Measurements from ENCODE around the gene GPC5. TPM values are rescaled to one million over a fixed set of nuclear protein-coding genes. Genes with fewer than 3 reads are reported as not detected.
A peak's percentile ranks its signal among the peaks of the same experiment; 100 is the strongest.

GPC5 gene
- total and polyA plus RNA-seq, 9 of the 15 experiments (the other 6 are each of a cell fraction or from before 2014, with no cell fraction given): 0.18 to 0.27 TPM; not detected in 7

DNA sequence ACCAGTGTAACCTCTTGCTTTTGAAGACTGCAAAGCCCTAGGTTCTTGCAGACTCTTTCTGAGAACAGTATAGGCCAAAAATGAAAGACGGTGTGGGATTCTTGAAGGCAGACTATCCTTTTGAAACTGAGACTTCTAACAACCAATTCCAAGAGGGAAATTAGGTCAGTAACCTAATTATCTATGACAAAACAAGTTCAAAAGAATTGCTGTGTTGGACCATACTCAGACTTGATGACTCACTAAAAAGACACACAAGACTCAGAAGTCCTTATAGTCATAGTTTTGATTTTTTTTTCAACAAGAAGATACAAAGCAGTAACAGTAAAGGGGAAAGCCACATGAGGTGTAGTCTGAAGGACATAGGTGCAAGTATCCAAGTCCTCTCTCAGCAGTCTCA, 1204.1 kb downstream of the GPC5 start:
- no peaks in the 10 kb centered on the region for H3K9me1 ChIP-seq (ENCODE audit: control insufficient read depth, insufficient read depth, low read length)
- DNase-seq (ENCODE audit: extremely low read depth in 1 of 4, low spot score in 3 of 4): no peak
- H3K4me2 ChIP-seq (ENCODE audit: insufficient read depth, low read length): no peak overlapping the region
- TF ChIP-seq, protein P1, sequence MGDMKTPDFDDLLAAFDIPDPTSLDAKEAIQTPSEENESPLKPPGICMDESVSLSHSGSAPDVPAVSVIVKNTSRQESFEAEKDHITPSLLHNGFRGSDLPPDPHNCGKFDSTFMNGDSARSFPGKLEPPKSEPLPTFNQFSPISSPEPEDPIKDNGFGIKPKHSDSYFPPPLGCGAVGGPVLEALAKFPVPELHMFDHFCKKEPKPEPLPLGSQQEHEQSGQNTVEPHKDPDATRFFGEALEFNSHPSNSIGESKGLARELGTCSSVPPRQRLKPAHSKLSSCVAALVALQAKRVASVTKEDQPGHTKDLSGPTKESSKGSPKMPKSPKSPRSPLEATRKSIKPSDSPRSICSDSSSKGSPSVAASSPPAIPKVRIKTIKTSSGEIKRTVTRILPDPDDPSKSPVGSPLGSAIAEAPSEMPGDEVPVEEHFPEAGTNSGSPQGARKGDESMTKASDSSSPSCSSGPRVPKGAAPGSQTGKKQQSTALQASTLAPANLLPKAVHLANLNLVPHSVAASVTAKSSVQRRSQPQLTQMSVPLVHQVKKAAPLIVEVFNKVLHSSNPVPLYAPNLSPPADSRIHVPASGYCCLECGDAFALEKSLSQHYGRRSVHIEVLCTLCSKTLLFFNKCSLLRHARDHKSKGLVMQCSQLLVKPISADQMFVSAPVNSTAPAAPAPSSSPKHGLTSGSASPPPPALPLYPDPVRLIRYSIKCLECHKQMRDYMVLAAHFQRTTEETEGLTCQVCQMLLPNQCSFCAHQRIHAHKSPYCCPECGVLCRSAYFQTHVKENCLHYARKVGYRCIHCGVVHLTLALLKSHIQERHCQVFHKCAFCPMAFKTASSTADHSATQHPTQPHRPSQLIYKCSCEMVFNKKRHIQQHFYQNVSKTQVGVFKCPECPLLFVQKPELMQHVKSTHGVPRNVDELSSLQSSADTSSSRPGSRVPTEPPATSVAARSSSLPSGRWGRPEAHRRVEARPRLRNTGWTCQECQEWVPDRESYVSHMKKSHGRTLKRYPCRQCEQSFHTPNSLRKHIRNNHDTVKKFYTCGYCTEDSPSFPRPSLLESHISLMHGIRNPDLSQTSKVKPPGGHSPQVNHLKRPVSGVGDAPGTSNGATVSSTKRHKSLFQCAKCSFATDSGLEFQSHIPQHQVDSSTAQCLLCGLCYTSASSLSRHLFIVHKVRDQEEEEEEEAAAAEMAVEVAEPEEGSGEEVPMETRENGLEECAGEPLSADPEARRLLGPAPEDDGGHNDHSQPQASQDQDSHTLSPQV (IDR thresholded peaks at IDR 0.05): no peak
- TF ChIP-seq HDAC8 (tag; IDR thresholded peaks at IDR 0.05) (0 out of 2 replicates have a peak, but pooled peaks have one; percentile 27), KLF6 (CRISPR knock-in tag; IDR thresholded peaks at IDR 0.05; ENCODE audit: borderline replicate concordance) (no peak), TGIF2 (CRISPR knock-in tag; IDR thresholded peaks at IDR 0.05) (0 out of 2 replicates have a peak, but pooled peaks have one; percentile 52)
- TF ChIP-seq, protein P2, sequence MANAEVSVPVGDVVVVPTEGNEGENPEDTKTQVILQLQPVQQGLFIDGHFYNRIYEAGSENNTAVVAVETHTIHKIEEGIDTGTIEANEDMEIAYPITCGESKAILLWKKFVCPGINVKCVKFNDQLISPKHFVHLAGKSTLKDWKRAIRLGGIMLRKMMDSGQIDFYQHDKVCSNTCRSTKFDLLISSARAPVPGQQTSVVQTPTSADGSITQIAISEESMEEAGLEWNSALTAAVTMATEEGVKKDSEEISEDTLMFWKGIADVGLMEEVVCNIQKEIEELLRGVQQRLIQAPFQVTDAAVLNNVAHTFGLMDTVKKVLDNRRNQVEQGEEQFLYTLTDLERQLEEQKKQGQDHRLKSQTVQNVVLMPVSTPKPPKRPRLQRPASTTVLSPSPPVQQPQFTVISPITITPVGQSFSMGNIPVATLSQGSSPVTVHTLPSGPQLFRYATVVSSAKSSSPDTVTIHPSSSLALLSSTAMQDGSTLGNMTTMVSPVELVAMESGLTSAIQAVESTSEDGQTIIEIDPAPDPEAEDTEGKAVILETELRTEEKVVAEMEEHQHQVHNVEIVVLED (CRISPR knock-in tag; IDR thresholded peaks at IDR 0.05): no peak
- H3K9ac ChIP-seq (ENCODE audit: insufficient read depth in 1 of 2, low read depth in 2 of 2, low read length in 2 of 2): no peak overlapping the region
- no peak for FAIRE-seq
- H3K27ac ChIP-seq (ENCODE audit: extremely low read depth, low read depth, low read length): no peak overlapping the region
- intact Hi-C loops (cut with micrococcal nuclease) (no loop called here), in situ Hi-C loops (cut with MboI) (no loop called here)
- CTCF ChIA-PET (ENCODE audit: low intra/inter-chr PET ratio): no interaction called here
- H3K4me1 ChIP-seq (replicated peaks in 1 of 2; ENCODE audit: control insufficient read depth in 2 of 2, insufficient read depth in 2 of 2, low read length in 2 of 2): no peaks in the 10 kb centered on the region
- no peak for ATAC-seq
- BruUV-seq (replicated peaks): no TSS peak
- H3K9me3 ChIP-seq (replicated peaks; ENCODE audit: control insufficient read depth, insufficient read depth, low read depth, low read length): no peaks in the 10 kb centered on the region; the same call in 1 of the 2 replicates
- 0% methylated on average over 1 of the region's 1 CpG for WGBS (ENCODE audit: insufficient coverage, low coverage, missing lambda C conversion rate)
- H4K20me1 ChIP-seq (replicated peaks; ENCODE audit: control insufficient read depth, insufficient read depth, low read length): no peaks in the 10 kb centered on the region
- no peaks in the 10 kb centered on the region for H3K27me3 ChIP-seq (ENCODE audit: control insufficient read depth in 2 of 2, insufficient read depth in 2 of 2, low read length in 2 of 2)
- no peaks in the 10 kb centered on the region for H3K79me2 ChIP-seq (ENCODE audit: control insufficient read depth, insufficient read depth, low read length)
- POLR2A ChIA-PET: interaction anchor here (0.7 kb wide), 1 partner anchor 78 kb away, joined by 3 read pairs; no protein-coding TSS in a partner anchor
- no peaks in the 10 kb centered on the region for H3K36me3 ChIP-seq (ENCODE audit: control insufficient read depth, insufficient read depth, low read length)
- no peak overlapping the region for H3K4me3 ChIP-seq
- no peak overlapping the region for H2AFZ ChIP-seq (ENCODE audit: low read depth, low read length)
